Mammary epithelial cell (primary cell): ENCODE measurements around the gene ERGIC1.

Experiments used
- EZH2 ChIP-seq: IDR thresholded peaks from 2 replicates; pipeline ENCODE4 v1.6.1; 2012; ENCODE audit warnings: low read length, inconsistent platforms, borderline replicate concordance
- TF ChIP-seq, protein P1 (sequence below), 2 donors: IDR thresholded peaks in 1 of 2; conservative IDR thresholded peaks in 1 of 2; 2 replicates each; pipeline ENCODE4 v1.5.1; 2011 to 2012; ENCODE audit warnings: inconsistent platforms in 2 of 2, low read length in 2 of 2, mild to moderate bottlenecking in 2 of 2, control low read depth in 1 of 2, low read depth in 1 of 2; ENCODE audit not compliant: insufficient read depth in 1 of 2; ENCODE audit errors: extremely low read depth in 1 of 2

DNA sequence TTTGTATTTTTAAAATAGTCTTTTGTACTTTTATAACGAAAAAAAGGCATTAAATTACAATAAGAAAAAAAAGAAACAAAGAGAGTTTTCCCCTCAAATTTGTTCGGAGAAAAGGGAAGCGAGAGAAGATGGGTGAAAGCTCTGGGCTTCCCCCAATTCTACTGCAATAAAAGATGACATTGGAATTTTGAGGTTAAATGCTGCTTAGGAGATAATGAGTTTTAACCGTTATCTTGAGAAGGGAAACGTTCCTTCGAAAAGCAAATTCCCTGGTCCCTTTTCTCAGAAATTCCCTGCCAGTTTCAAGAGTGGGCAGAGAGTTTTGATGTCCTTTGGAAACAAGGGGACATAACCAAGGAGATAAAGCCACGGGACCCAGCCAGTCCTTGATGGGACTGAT lies 18.4 kb upstream of the ERGIC1 start:
- TF ChIP-seq, protein P1, sequence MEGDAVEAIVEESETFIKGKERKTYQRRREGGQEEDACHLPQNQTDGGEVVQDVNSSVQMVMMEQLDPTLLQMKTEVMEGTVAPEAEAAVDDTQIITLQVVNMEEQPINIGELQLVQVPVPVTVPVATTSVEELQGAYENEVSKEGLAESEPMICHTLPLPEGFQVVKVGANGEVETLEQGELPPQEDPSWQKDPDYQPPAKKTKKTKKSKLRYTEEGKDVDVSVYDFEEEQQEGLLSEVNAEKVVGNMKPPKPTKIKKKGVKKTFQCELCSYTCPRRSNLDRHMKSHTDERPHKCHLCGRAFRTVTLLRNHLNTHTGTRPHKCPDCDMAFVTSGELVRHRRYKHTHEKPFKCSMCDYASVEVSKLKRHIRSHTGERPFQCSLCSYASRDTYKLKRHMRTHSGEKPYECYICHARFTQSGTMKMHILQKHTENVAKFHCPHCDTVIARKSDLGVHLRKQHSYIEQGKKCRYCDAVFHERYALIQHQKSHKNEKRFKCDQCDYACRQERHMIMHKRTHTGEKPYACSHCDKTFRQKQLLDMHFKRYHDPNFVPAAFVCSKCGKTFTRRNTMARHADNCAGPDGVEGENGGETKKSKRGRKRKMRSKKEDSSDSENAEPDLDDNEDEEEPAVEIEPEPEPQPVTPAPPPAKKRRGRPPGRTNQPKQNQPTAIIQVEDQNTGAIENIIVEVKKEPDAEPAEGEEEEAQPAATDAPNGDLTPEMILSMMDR (conservative IDR thresholded peaks at IDR 0.05 in 1 of 2, IDR thresholded peaks at IDR 0.05 in 1 of 2; ENCODE audit: extremely low read depth in 1 of 2, insufficient read depth in 1 of 2, low read depth in 1 of 2, low read length in 2 of 2): no peak
- TF ChIP-seq EZH2: no peak
